Measurements from ENCODE around the gene PLD3. TPM values are rescaled to one million over a fixed set of nuclear protein-coding genes. Genes with fewer than 3 reads are reported as not detected.

The PLD3 gene
- total and polyA plus RNA-seq, 3 donors from 2014 or later, result 219 to 533 (median 277) TPM

- DNase-seq, result no peak
- 89 to 90% methylated on average over 10 of the region's 10 CpGs for WGBS, 2 donors
- TF ChIP-seq, protein P1, sequence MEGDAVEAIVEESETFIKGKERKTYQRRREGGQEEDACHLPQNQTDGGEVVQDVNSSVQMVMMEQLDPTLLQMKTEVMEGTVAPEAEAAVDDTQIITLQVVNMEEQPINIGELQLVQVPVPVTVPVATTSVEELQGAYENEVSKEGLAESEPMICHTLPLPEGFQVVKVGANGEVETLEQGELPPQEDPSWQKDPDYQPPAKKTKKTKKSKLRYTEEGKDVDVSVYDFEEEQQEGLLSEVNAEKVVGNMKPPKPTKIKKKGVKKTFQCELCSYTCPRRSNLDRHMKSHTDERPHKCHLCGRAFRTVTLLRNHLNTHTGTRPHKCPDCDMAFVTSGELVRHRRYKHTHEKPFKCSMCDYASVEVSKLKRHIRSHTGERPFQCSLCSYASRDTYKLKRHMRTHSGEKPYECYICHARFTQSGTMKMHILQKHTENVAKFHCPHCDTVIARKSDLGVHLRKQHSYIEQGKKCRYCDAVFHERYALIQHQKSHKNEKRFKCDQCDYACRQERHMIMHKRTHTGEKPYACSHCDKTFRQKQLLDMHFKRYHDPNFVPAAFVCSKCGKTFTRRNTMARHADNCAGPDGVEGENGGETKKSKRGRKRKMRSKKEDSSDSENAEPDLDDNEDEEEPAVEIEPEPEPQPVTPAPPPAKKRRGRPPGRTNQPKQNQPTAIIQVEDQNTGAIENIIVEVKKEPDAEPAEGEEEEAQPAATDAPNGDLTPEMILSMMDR (IDR thresholded peaks at IDR 0.05), result no peak
- no peak for TF ChIP-seq POLR2A (IDR thresholded peaks at IDR 0.05)
- no peak within 1 kb of the TSS for H3K4me3 ChIP-seq
- H3K36me3 ChIP-seq (ENCODE audit: low read depth, missing control alignments), result no peaks in the 10 kb centered on the region
- H3K27me3 ChIP-seq, result no peaks in the 10 kb centered on the region
- peaks cover 10% of the 10 kb centered on the region for H3K4me1 ChIP-seq
- H3K27ac ChIP-seq, result no peak within 1 kb of the TSS
- H3K9me3 ChIP-seq, result no peaks in the 10 kb centered on the region
- intact Hi-C loops (cut with DNase I; ENCODE audit: low total_unique reads), result no loop called here
These were observed 41.7 kb downstream of the PLD3 start, which contains the start of gene HIPK4 for GRCh38 chr19:40390084-40390742. Gene HIPK4, minus strand, starts transcription at chr19:40390181. Its CDS starts 279 bp downstream, at chr19:40389902.

GRCh38 chr19:40392123-40392522, 43.6 kb downstream of the PLD3 start:
- intact Hi-C loops (cut with DNase I; ENCODE audit: low total_unique reads), result no loop called here
- H3K9me3 ChIP-seq, result no peaks in the 10 kb centered on the region
- H3K36me3 ChIP-seq (ENCODE audit: low read depth, missing control alignments), result no peaks in the 10 kb centered on the region
- WGBS, 2 donors, result 70 to 78% methylated on average over 8 of the region's 8 CpGs
- H3K27ac ChIP-seq, result no peak overlapping the region
- TF ChIP-seq POLR2A (IDR thresholded peaks at IDR 0.05), result no peak
- TF ChIP-seq, protein P1 (IDR thresholded peaks at IDR 0.05), result no peak
- H3K27me3 ChIP-seq, result no peaks in the 10 kb centered on the region
- H3K4me3 ChIP-seq, result no peak overlapping the region
- DNase-seq, result no peak
- peaks cover 10% of the 10 kb centered on the region for H3K4me1 ChIP-seq

- WGBS, 2 donors, result 27 to 36% methylated on average over 9 of the region's 9 CpGs
- H3K27ac ChIP-seq, result no peak overlapping the region
- peaks cover 10% of the 10 kb centered on the region for H3K4me1 ChIP-seq
- intact Hi-C loops (cut with DNase I; ENCODE audit: low total_unique reads), result no loop called here
- TF ChIP-seq, protein P1 (IDR thresholded peaks at IDR 0.05), result no peak
- no peak for TF ChIP-seq POLR2A (IDR thresholded peaks at IDR 0.05)
- H3K4me3 ChIP-seq, result no peak overlapping the region
- H3K9me3 ChIP-seq, result no peaks in the 10 kb centered on the region
- no peak for DNase-seq
- no peaks in the 10 kb centered on the region for H3K27me3 ChIP-seq
- no peaks in the 10 kb centered on the region for H3K36me3 ChIP-seq (ENCODE audit: low read depth, missing control alignments)
These were observed 44.5 kb downstream of the PLD3 start for GRCh38 chr19:40392894-40393517.

DNA sequence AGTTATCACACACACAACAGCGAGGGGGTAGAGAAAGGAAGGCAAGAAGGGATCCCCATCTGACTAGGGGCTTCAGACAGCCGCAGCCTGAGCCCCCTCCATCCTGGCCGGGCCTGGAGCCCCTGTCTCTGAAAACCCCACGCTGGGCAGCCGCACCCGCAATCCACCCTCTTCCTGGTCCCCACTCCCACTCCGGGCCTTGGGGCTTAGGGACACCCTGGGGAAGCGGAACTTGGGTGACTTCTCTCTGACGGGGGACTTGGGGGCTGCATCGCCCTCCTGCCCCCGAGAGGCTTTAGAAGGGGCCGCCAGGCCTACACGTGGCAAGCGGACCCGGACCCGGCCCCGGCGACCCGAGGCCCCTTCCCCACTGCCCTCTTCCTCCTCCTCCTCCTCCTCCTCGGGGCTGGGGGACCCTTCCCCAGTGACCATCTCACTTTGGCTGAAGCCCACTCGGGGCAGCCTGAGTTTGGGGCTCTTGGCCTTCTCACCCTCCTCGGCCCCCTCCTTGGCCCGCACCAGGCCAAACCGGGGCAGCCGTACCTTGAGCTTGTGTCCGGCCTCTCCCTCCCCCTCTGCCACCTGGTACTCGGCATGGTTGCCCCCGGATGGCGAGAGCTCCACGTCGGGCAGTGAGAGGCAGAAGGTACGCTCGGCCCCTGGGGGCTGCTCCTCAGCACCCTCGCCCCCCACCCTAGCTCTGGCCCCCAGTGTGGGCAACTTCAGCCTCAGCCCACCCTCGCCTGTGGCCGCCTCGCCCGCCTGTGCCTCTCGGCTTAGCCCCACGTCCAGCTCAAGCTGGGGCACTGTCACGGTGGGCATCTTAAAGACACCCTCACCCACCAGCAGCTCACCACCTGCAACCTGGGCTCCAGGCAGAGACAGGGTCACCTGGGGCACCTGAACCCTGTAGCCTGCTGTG, 45.7 kb downstream of the PLD3 start:
- TF ChIP-seq, protein P1 (IDR thresholded peaks at IDR 0.05), result no peak
- no peak for TF ChIP-seq POLR2A (IDR thresholded peaks at IDR 0.05)
- H3K36me3 ChIP-seq (ENCODE audit: low read depth, missing control alignments), result no peaks in the 10 kb centered on the region
- no peak overlapping the region for H3K4me3 ChIP-seq
- H3K9me3 ChIP-seq, result no peaks in the 10 kb centered on the region
- H3K27ac ChIP-seq, result no peak overlapping the region
- intact Hi-C loops (cut with DNase I; ENCODE audit: low total_unique reads), result no loop called here
- DNase-seq, result no peak
- WGBS, 2 donors, result 93 to 94% methylated on average over 19 to 41 of the region's 41 CpGs
- H3K27me3 ChIP-seq, result no peaks in the 10 kb centered on the region
- H3K4me1 ChIP-seq, result peaks cover 10% of the 10 kb centered on the region
